Epithelial cell of proximal tubule (primary cell): Measurements from ENCODE around the gene PHLDA2. TPM values are rescaled to one million over a fixed set of nuclear protein-coding genes. Genes with fewer than 3 reads are reported as not detected.

Experiments
- DNase-seq: peaks from one replicate; pipeline ENCODE4 v3.0.0-alpha.2; 2011; ENCODE audit warnings: low read depth
- H3K4me3 ChIP-seq: 2 replicates; pipeline ENCODE4 v1.5.1; 2011; ENCODE audit warnings: low read depth, mild to moderate bottlenecking, low read length
- total RNA-seq: library from RNA; depleted of rRNA; stranded (reverse); fragments of >200 nt; gene quantifications from 2 replicates; pipeline ENCODE4 v1.2.3, GENCODE V29; 2015
- TF ChIP-seq, protein P1 (sequence below): conservative IDR thresholded peaks from 2 replicates; pipeline ENCODE4 v1.5.1; 2012; ENCODE audit warnings: low read depth, mild to moderate bottlenecking, low read length

PHLDA2 gene
- total RNA-seq, 1 donor from 2014 or later: 63.1 TPM

GRCh38 chr11:2929531-2929949, 320 bp upstream of the PHLDA2 start:
- TF ChIP-seq, protein P1, sequence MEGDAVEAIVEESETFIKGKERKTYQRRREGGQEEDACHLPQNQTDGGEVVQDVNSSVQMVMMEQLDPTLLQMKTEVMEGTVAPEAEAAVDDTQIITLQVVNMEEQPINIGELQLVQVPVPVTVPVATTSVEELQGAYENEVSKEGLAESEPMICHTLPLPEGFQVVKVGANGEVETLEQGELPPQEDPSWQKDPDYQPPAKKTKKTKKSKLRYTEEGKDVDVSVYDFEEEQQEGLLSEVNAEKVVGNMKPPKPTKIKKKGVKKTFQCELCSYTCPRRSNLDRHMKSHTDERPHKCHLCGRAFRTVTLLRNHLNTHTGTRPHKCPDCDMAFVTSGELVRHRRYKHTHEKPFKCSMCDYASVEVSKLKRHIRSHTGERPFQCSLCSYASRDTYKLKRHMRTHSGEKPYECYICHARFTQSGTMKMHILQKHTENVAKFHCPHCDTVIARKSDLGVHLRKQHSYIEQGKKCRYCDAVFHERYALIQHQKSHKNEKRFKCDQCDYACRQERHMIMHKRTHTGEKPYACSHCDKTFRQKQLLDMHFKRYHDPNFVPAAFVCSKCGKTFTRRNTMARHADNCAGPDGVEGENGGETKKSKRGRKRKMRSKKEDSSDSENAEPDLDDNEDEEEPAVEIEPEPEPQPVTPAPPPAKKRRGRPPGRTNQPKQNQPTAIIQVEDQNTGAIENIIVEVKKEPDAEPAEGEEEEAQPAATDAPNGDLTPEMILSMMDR: no peak
- DNase-seq: no peak

DNA sequence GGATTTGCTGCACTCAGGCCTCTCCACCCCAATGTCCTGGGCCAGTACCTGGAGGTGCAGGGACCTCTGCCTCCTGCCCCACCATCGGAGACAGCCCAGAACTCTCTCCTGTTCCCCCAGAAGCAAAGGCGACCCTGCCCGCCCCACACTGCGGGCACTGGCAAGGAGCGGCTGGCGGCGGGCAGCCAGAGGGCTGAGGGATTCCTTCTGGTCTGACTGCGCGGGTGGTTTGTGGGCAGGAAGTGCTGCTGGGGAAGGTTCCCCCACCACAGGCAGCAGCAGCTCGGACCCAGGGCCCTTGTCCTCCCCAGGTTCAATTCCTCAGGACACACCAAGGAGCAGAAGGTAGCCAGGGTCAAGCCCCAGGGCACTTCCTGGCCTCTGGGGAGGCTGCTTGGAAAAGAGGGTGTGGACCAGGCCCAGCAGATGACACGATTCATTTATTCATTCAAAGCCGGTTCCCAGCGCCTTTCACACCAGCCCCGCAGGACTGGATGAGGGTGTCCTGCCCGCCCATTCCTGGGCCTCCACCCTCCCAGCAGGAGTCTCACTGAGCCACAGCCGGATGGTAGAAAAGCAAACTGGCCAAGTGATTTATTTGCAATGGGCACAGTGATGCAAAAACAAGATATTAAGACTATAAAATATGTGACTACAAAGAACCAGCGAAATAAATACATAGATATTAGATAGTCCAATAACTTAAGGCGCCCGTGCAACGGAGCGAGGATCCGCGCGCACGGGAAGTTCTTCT, 1.2 kb downstream of the PHLDA2 start:
- peak overlapping the region; percentile 84 for H3K4me3 ChIP-seq
- no peak for DNase-seq
- TF ChIP-seq, protein P1: peak; percentile 4

More at GRCh38 chr11:2929531-2929949, 320 bp upstream of the PHLDA2 start:
- H3K4me3 ChIP-seq: peak overlapping the region; percentile 84

DNA sequence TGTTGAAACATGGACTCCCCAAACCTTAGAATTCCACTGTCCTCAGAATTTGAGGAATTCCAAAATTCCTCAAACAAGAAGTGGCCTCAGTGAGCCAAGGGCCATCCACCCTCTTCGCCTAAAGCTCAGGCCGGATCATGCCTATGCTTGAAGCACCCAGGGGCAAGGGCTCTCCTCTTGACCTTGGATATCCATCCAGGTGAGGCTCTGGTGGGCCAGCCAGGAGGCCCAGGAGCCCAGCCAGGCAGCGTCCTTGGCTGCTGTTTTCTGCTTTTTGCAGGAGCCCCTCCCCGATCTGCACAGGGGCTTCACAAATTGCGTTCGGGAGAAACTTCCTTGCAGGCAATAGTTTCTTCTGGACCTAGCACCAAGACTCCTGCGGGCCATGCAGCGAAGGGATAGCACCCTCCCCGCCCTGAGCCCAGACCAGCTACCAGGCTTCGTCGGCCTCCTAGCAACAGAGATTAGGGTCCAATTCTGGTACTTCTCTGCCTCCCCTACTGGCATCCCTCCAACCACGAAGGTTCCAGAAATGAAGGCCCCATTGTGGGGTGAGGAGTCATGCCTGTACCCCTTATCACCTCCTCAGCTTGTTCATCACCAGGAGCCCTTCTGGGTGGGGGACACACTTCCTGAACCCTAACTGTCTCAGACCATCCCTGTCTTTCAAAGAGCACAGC, 2.0 kb downstream of the PHLDA2 start:
- TF ChIP-seq, protein P1: no peak
- DNase-seq: no peak
- peak overlapping the region; percentile 84 for H3K4me3 ChIP-seq

- DNase-seq: no peak
- no peak overlapping the region for H3K4me3 ChIP-seq
- TF ChIP-seq, protein P1: no peak
Measured at GRCh38 chr11:2926611-2927051, 2.6 kb downstream of the PHLDA2 start.

DNA sequence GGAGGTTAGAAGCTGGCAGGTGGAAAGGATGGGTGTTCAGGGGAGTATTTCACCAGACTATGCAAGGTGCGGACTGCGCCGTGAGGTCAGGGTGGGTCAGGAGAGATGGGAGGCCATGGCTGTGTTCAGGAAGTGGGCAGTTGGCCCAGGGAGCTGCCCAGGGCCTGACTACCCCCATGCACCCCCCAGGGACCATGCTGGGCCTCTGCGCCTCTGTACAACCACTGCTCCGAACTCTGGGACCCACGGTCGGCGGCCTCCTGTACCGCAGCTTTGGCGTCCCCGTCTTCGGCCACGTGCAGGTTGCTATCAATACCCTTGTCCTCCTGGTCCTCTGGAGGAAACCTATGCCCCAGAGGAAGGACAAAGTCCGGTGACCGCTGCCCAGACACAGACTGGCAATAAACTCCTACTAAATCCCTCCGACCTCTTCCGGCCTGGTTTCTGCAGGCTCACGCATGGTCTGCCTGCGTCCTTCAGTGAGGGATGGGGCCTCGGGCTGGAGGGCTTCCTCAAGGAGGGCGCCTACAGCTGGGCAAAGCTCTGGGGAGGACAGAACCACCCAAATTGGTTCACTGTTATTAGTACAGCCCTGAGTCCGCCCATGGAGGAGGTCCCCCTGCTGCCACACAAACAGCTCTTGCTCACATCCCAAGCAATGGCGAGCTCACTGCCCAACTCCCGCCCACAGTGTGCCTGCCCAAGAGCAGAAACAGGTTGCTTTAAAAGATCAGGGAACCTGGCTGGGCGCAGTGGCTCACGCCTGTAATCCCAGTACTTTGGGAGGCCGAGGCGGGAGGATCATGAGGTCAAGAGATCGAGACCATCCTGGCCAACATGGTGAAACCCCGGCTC, 4.2 kb downstream of the PHLDA2 start:
- TF ChIP-seq, protein P1: no peak
- no peak for DNase-seq
- no peak overlapping the region for H3K4me3 ChIP-seq

DNA sequence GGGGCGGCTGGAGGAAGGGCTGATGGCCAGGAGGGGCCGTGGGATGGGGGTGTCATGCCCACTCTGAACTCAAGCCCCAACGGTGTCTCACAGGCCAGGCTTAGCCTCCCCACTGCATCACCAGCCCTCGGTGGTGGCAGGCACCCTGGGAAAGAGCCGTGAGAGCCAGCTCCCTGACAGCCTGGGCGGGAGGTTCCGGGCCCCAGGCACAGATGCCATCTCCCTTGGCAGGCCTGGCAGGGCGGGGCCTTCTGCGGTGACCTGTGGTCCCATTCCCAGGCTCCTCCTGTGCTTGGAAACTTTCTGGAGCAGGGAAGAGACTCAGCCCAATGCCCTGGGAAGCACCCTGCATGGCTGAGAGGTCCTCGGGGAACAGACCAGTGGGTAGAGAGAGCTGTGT, 4.8 kb downstream of the PHLDA2 start:
- DNase-seq: no peak
- TF ChIP-seq, protein P1: no peak
- no peak overlapping the region for H3K4me3 ChIP-seq
